Ascending aorta (tissue), 2 donors: Measurements from ENCODE around the gene NOTCH2. TPM values are rescaled to one million over a fixed set of nuclear protein-coding genes. Genes with fewer than 3 reads are reported as not detected.
A peak's percentile ranks its signal among the peaks of the same experiment; 100 is the strongest.

Experiments
- DNase-seq, 2 donors: peaks; one replicate each; pipeline ENCODE4 v3.0.0-alpha.2; 2019; ENCODE audit warnings: low spot score in 2 of 2
- H3K27ac ChIP-seq, 2 donors: fragments of 200-600 bp; sonication (generic); one replicate each; pipeline ENCODE4 v1.5.1; 2016 to 2017; ENCODE audit warnings: mild to moderate bottlenecking in 1 of 2
- H3K27me3 ChIP-seq: fragments of 200-600 bp; sonication (generic); one replicate; pipeline ENCODE4 v1.5.1; 2017
- H3K36me3 ChIP-seq, 2 donors: fragments of 200-600 bp; sonication (generic); one replicate each; pipeline ENCODE4 v1.5.1; 2016
- H3K4me1 ChIP-seq, 2 donors: fragments of 200-600 bp; sonication (generic); one replicate each; pipeline ENCODE4 v1.5.1; 2016 to 2017; ENCODE audit warnings: mild to moderate bottlenecking in 1 of 2
- H3K4me3 ChIP-seq, 2 donors: fragments of 200-600 bp; sonication (generic); one replicate each; pipeline ENCODE4 v1.5.1; 2016 to 2017; ENCODE audit warnings: mild to moderate bottlenecking in 1 of 2
- H3K9me3 ChIP-seq, 2 donors: fragments of 200-600 bp; sonication (generic); one replicate each; pipeline ENCODE4 v1.5.1; 2016
- intact Hi-C: fragments of 100-400 bp; cut with DNase I; formaldehyde crosslinking; loops from one replicate; pipeline ENCODE4 v1.15.1; 2023
- total RNA-seq: library from RNA; depleted of rRNA; stranded (reverse); fragments of >200 nt; gene quantifications from one replicate; pipeline ENCODE4 v1.1.0, GENCODE V29; 2016
- TF ChIP-seq, protein P1 (sequence below), 3 experiments: fragments of 200-600 bp in 2 of 3; fragments of 450-650 bp in 1 of 3; sonication (generic) in 2 of 3; IDR thresholded peaks; one replicate each; pipeline ENCODE4 v1.5.1; 2016 to 2019; ENCODE audit warnings: antibody characterized with exemption in 3 of 3, mild to moderate bottlenecking in 1 of 3, moderate library complexity in 1 of 3

Gene NOTCH2
- total RNA-seq, 1 donor from 2014 or later: 80.4 TPM

DNA sequence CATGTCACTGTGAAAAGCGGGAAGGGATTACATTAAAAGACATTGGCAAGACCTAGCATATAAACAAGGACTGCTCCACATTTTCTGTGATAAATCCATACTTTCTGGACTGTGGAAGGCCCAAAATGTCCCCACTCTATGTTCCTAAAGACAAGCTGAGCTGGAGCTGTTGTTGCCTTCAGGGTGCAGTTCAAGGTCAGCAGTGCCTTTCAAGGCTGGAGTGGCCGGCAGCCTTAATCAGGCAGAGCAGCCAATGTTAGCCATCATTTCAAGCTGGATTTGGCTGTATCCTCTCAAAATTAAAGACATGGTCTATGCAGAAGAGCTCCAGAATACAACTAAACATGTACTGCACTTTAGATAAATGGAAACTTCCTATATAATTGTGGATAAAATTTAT lies 102.8 kb downstream of the NOTCH2 start:
- Histone ChIP-seq H3K36me3 (peaks cover 25 to 55% of the 10 kb centered on the region in 2 donors), H3K4me1 (peaks cover 0 to 30% of the 10 kb centered on the region in 2 donors)
- TF ChIP-seq, protein P1, sequence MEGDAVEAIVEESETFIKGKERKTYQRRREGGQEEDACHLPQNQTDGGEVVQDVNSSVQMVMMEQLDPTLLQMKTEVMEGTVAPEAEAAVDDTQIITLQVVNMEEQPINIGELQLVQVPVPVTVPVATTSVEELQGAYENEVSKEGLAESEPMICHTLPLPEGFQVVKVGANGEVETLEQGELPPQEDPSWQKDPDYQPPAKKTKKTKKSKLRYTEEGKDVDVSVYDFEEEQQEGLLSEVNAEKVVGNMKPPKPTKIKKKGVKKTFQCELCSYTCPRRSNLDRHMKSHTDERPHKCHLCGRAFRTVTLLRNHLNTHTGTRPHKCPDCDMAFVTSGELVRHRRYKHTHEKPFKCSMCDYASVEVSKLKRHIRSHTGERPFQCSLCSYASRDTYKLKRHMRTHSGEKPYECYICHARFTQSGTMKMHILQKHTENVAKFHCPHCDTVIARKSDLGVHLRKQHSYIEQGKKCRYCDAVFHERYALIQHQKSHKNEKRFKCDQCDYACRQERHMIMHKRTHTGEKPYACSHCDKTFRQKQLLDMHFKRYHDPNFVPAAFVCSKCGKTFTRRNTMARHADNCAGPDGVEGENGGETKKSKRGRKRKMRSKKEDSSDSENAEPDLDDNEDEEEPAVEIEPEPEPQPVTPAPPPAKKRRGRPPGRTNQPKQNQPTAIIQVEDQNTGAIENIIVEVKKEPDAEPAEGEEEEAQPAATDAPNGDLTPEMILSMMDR (IDR thresholded peaks at IDR 0.05): no peak

GRCh38 chr1:119966020-119966419 lies 103.4 kb downstream of the NOTCH2 start:
- DNase-seq: no peak
- Histone ChIP-seq H3K36me3 (peaks cover 23 to 49% of the 10 kb centered on the region in 2 donors), H3K27ac (peak overlapping the region; percentile 58 to 74), H3K4me3 (no peak overlapping the region), H3K27me3 (no peaks in the 10 kb centered on the region), H3K9me3 (no peaks in the 10 kb centered on the region), H3K4me1 (peaks cover 0 to 37% of the 10 kb centered on the region in 2 donors)
- intact Hi-C loops: no loop called here
- TF ChIP-seq, protein P1 (IDR thresholded peaks at IDR 0.05): no peak

More for the DNA sequence above, 102.8 kb downstream of the NOTCH2 start:
- Histone ChIP-seq H3K4me3 (no peak overlapping the region), H3K9me3 (no peaks in the 10 kb centered on the region), H3K27ac (peak overlapping the region; percentile 58 to 74), H3K27me3 (no peaks in the 10 kb centered on the region)
- no peak for DNase-seq
- intact Hi-C loops: no loop called here

GRCh38 chr1:119964673-119965363 lies 104.6 kb downstream of the NOTCH2 start:
- no peaks in the 10 kb centered on the region for H3K27me3 ChIP-seq
- peaks cover 0 to 48% of the 10 kb centered on the region in 2 donors for H3K4me1 ChIP-seq
- TF ChIP-seq, protein P1 (IDR thresholded peaks at IDR 0.05): no peak
- H3K27ac ChIP-seq: peak overlapping the region; percentile 58 to 74
- H3K36me3 ChIP-seq: peaks cover 21 to 43% of the 10 kb centered on the region in 2 donors
- intact Hi-C loops: no loop called here
- no peak overlapping the region for H3K4me3 ChIP-seq
- no peak for DNase-seq
- H3K9me3 ChIP-seq: no peaks in the 10 kb centered on the region

GRCh38 chr1:119962296-119962968 lies 107.0 kb downstream of the NOTCH2 start:
- Histone ChIP-seq H3K9me3 (no peaks in the 10 kb centered on the region), H3K4me3 (no peak overlapping the region), H3K27ac (peak overlapping the region; percentile 58 to 74), H3K4me1 (peaks cover 0 to 63% of the 10 kb centered on the region in 2 donors), H3K27me3 (no peaks in the 10 kb centered on the region), H3K36me3 (peaks cover 10 to 22% of the 10 kb centered on the region in 2 donors)
- TF ChIP-seq, protein P1 (IDR thresholded peaks at IDR 0.05): no peak
- no peak for DNase-seq
- intact Hi-C loops: no loop called here

DNA sequence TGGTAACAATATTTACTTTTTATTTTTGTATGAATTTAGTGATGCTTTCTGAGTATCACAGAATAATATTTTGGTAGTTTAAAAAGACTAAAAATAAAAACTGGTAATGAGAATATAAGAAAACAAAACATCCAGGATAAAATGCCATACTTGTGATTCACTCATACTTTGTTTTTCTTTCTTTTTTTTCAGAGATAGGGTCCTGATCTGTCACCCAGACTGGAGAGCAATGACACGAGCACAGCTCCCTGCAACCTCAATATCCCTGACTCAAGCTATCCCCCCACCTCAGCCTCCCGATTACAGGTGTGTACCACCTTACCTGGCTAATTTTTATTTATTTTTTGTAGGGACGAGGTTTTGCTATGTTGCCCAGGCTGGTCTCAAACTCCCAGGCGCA lies 109.0 kb downstream of the NOTCH2 start:
- peaks cover 0 to 9% of the 10 kb centered on the region in 2 donors for H3K36me3 ChIP-seq
- H3K27ac ChIP-seq: peak overlapping the region; percentile 32 to 58
- H3K9me3 ChIP-seq: no peaks in the 10 kb centered on the region
- H3K4me1 ChIP-seq: peaks cover 0 to 68% of the 10 kb centered on the region in 2 donors
- DNase-seq: no peak
- TF ChIP-seq, protein P1 (IDR thresholded peaks at IDR 0.05): no peak
- H3K27me3 ChIP-seq: no peaks in the 10 kb centered on the region
- no peak overlapping the region for H3K4me3 ChIP-seq
- intact Hi-C loops: no loop called here
